GM23338 (cell line): ENCODE measurements around the gene IQGAP2.

Experiments used
- CTCF ChIP-seq, 2 experiments: fragments of 200-600 bp in 1 of 2; sonication (generic) in 1 of 2; conservative IDR thresholded peaks; 2 replicates each; pipeline versions ENCODE4 v1.5.1 to v1.6.1; 2016 to 2017; ENCODE audit warnings: antibody characterized with exemption in 2 of 2, low read depth in 2 of 2, mild to moderate bottlenecking in 2 of 2, moderate library complexity in 1 of 2
- POLR2AphosphoS5 ChIP-seq: IDR thresholded peaks from 2 replicates; pipeline ENCODE4 v1.6.1; 2016; ENCODE audit warnings: antibody characterized with exemption, low read depth

DNA sequence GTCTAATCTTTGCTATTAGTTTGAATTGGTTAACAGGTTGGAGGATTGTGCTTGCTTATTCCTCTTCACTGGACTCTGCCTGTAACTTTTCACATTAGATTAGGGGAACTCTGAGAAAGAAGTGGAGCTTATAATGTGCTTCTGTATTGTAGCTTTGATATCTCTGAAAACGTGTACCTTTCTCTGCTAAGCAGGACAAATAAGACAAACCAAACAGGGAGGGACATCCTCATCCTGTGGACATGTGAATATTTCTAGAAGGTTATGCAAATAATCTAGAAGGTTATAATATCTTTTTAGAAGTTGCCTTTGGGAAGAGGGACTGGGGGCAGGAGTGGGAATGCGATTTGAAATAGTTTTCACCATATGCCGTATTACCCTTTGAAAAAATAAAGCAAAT, 11.7 kb downstream of the IQGAP2 start:
- TF ChIP-seq CTCF (conservative IDR thresholded peaks at IDR 0.05; ENCODE audit: low read depth in 2 of 2) (no peak), POLR2AphosphoS5 (no peak)
